ENCODE measurements around the gene PTPN12.
A peak's percentile ranks its signal among the peaks of the same experiment; 100 is the strongest.

PTPN12 gene

GRCh38 chr7:77687747-77688144, 150.7 kb downstream of the PTPN12 start:
- Mint-ChIP-seq H3K4me1 (ENCODE audit: low read depth) (peaks cover 31% of the 10 kb centered on the region), H3K36me3 (ENCODE audit: low read depth) (peaks cover 55% of the 10 kb centered on the region), H3K9me3 (no peaks in the 10 kb centered on the region), H3K27ac (peak overlapping the region; percentile 9), H3K4me3 (no peak overlapping the region), H3K27me3 (no peaks in the 10 kb centered on the region)
- DNase-seq = no peak
